ENCODE measurements around the gene RPLP2.
A peak's percentile ranks its signal among the peaks of the same experiment; 100 is the strongest.

RPLP2 gene

DNA sequence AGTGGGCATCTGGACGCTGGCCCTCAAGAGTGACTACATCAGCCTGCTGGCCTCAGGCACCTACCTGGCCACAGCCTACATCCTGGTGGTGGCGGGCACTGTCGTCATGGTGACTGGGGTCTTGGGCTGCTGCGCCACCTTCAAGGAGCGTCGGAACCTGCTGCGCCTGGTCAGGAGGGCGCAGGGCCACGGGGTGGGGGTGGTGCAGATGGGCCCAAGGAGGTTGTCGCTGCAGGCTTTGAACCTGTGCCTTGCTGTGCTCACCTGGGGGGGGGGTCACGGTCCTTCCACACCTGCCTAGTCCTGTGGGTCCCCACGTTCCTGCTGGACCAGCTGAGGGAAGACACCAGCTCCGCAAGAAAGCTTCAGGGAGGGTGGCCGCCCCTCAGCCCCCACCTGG is 26.5 kb downstream of the RPLP2 start:
- DNase-seq (ENCODE audit: low read depth in 2 of 2) = no peak

DNA sequence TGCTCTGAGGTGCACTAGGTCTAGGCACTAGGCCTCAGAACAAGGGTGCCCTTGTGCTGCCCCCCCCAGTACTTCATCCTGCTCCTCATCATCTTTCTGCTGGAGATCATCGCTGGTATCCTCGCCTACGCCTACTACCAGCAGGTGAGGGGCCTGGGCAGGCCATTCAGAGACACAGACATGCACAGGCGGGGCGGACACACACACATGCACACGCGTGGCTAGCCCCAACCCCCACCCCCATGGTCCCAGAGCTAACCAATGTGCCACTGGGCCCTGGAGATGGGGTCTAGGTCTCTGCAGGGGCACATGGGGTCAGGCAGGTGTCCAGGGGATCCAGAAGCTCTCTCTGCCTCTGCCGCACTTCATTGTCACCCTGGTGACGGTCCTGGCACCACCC is 26.9 kb downstream of the RPLP2 start:
- no peak for DNase-seq (ENCODE audit: low read depth in 2 of 2)

DNA sequence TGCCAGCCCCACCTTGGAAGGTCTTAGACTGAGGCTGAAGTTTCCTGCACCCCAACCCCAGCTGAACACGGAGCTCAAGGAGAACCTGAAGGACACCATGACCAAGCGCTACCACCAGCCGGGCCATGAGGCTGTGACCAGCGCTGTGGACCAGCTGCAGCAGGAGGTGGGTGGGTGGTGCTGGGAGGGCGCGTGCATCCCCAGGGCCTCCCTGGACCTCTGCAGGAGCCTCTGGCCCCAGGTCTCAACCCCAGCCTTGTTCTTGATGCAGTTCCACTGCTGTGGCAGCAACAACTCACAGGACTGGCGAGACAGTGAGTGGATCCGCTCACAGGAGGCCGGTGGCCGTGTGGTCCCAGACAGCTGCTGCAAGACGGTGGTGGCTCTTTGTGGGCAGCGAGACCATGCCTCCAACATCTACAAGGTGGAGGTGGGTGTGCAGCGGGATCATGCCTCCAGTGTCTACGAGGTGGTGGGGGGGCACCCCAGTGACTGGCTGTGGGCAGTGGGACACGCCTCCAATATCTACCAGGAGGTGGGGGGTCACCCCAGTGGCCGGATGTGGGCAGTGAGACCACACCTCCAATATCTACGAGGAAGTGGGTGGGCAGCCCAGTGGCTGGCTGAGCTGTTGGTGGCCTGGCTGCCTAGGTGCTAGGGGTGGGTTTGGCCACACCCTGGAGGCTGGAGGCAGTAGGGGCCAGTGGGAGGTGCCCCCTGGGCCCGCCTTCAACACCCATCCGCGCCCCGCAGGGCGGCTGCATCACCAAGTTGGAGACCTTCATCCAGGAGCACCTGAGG is 27.6 kb downstream of the RPLP2 start:
- no peak for DNase-seq (ENCODE audit: low read depth in 2 of 2)

DNA sequence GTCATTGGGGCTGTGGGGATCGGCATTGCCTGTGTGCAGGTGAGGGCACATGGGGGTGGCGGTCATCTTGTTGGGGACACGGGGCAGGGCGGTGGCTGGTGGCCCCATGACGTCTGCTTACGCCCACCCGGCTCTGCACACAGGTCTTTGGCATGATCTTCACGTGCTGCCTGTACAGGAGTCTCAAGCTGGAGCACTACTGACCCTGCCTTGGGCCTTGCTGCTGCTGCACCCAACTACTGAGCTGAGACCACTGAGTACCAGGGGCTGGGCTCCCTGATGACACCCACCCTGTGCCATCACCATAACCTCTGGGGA is 28.2 kb downstream of the RPLP2 start:
- DNase-seq (ENCODE audit: low read depth in 2 of 2) = no peak

DNA sequence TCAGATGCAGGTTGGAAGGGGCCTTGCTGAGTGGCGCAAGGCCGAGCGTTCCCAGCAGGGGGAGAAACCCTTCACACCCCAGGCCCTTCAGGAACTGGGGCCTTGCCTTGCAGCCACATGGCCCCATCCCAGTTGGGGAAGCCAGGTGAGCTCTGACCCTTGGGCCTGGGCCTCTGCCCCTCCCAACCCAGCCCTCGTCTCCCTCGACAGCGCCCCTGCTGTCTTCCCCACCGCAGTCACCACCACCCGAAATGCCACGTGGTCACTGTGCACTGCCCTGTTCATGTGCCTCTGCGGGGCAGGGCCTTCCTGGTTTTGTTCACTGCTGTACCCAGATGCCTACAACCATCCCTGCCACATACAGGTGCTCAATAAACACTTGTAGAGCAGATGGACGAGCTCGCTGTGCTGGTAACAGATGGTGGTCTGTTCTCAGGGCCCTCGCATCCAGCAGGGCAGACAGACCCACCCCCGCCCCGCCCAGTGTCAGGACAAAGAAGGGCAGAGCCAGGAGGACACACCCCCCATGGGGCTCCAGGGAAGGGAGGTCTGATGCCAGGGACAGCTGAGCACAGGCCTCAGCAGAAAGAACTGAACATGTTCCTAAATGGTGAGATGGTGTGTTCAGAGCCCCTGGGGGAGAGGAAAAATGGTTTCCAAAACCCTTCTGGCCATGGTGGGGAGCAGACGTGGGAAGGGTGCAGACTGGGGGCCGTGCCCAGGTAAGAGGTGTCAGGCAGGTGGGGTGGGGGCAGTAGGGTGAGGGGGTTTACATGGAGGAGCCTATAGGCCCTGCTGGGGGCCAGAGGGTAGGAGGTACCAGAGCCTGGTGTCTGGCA is 28.9 kb downstream of the RPLP2 start:
- DNase-seq (ENCODE audit: low read depth in 2 of 2) = no peak

DNA sequence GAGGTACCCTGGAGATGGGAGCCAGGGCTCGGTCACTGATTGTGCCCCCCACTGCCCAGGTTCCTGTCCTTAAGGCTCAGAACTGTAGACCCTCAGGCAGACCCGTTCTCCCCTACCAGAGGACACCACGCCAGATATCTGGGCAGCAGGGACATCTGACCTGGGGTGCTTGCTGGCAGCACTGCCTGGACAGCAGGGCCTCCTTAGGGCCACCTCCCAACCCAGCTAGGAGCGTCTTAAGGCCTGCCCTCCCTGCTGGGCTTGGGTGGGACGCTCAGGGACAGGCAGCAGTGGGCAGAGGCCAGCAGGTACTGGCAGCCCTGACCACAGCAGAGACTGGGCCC is 29.5 kb downstream of the RPLP2 start:
- DNase-seq (ENCODE audit: low read depth in 2 of 2) = no peak

DNA sequence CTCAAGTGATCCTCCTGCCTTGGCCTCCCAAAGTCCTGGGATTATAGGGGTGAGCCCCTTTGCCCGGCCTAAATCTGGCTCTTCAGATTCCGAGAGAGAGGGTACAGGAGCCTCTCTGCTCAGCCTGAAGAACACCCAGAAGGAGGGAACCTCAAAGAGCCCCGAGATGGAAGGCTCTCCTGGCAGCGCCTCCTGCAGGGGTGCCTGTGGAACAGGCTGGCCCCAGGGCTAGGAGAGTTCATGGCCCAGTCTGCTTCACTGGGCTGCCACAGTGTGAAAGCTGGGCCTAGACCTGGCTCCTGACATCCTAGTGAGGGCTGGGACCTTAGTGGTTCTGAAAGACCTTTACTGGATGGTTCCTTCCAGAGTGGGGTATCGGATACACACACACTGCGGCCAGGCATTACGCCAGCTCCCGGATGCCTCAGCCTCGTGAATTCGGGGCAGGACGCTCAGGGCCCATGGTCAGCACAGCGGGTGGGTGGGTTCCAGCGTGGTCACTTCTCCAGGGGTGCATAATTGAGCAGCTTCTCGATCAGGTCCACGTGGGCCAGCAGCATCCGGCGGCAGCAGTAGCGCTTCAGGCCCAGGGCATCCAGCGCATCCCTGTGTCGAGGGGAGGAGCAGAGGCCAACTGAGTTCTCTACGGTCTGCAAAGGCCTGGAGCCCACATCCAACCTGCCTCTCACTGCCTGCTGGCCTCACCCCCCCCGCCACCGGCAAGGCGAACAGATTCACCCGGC is 30.3 kb downstream of the RPLP2 start:
- no peak for DNase-seq (ENCODE audit: low read depth in 2 of 2)

DNA sequence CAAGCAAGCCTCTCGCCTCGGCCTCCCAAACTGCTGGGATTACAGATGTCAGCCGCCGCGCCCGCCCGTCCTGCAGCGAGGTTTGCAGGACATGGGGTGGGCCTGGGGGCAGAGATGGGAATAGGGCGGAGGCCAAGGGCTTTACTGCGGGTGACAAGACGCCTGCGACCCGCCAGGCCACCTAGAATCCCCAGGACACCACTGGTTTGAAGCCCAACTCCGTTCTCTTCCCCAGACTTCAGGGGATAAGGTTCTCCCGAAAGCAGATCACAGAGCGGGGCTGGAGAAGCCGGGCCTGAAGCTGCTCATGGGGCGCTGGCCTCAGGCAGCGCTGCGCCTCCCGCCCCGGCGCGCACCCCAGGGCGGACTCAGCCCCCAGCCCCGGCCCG is 32.2 kb downstream of the RPLP2 start:
- DNase-seq (ENCODE audit: low read depth in 2 of 2) = no peak

DNA sequence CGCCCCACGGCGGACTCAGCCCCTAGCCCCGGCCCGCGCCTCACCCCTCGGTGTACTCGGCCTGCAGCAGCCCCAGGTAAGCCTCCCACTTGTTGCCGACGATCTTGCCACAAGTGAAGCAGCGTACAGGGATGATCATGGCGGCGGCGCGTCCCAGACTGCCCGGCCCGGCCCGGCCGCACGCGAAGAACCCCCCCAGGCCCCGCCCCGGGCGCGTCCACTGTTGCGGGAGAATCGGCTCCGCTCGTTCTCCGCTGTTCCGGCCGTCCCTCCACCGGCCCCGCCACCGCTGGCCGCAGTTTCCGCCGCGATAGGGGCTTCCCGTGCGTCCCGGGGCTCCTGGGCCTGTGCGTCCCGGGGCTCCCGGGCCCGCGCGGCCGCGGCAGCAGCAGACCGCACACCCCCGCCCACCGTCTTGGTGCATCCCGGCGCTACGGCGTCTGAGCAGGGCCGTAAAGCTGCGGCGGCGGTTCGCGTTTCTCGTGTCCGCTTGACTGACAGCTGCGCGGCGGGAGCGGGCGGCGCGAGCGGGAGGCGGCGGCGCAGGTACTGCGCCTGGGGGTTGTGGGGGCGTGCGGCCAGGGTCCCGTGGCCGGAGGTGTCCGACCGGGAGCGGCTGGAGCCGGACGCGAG is 32.7 kb downstream of the RPLP2 start, which contains the start of the genes POLR2L and TSPAN4:
Gene POLR2L (minus strand): TSS at position 160 of the 633 bp plus-strand sequence. CDS start 21 bp downstream, at position 139.
Gene TSPAN4 (plus strand): TSS at position 483 of the 633 bp plus-strand sequence. CDS start 7,453 bp downstream, outside the sequence.
- DNase-seq (ENCODE audit: low read depth in 2 of 2) = peak; percentile 76 to 79

DNA sequence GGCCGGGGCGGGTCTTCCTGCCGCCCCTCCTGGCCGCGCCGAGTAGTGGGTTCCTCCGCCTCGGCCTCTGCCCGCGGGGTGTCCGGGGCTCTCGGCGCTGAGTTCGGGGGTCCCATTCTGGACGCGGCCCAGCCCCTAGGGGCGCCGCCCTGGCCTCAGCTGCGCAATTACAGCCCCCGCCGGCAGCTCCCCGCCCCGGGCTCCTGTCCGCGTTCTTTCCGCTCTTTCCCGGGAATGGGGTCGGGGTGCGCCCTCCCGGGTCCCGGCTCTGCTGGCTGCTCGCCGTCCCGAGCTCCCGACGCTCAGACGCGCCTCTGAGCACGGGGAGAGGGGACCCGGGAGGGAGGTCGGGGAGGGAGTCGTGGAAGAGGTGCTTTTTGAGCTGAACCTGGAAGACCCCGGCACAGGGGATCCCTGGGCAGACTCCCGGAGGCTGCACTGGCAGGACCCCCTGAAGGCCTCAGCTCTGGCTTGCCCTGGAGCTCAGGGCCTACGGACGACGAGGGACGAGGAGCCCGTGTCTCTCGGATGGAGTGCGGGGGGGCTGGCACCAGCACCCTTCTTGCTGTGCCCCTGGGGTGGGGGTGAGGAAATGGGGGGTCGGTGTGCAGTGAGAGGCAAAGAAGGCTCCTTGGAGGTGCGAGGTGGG is 33.4 kb downstream of the RPLP2 start:
- no peak for DNase-seq (ENCODE audit: low read depth in 2 of 2)

DNA sequence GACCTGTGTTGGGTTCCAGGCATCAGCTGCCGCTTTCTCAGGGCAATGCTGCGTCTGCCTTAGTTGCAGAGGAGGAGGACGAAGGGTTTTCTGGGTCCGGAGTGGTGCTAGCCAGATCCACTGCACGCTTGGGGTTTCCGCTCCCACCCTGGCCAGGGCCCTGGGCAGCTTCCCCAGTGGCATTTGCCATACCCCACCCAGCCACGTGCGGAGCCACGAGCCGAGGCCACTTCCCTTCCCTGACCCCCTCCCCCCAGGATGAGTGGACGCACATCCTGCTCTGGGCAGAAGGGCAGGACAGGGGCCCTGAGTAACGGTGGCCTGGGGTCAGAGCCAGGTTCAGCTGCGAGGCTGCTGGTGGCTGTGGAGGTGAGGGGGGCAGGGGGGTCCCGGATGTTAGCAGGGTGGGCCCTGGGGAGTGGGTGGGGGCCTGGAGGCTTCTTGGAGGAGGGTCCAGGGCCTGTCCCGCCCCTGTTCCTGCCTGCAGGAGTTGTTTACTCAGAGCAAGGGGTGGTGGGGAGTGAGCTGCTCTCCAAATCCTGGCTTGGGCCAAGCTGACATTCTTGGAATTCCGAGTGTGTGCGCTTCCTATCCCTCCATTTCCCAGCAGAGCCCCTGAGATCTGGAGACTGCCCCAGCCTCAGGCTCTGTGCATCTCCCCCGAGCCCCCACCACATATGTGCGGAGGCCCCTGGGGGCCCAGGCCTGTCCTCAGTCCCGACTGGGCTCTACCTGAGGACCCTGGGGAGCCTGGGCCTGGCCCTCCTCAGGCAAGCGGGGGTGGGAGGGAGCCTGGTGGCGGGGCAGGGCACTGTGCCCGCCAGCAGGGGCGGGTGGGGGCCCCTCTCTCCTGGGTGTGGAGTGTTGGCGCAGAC is 34.3 kb downstream of the RPLP2 start:
- no peak for DNase-seq (ENCODE audit: low read depth in 2 of 2)

DNA sequence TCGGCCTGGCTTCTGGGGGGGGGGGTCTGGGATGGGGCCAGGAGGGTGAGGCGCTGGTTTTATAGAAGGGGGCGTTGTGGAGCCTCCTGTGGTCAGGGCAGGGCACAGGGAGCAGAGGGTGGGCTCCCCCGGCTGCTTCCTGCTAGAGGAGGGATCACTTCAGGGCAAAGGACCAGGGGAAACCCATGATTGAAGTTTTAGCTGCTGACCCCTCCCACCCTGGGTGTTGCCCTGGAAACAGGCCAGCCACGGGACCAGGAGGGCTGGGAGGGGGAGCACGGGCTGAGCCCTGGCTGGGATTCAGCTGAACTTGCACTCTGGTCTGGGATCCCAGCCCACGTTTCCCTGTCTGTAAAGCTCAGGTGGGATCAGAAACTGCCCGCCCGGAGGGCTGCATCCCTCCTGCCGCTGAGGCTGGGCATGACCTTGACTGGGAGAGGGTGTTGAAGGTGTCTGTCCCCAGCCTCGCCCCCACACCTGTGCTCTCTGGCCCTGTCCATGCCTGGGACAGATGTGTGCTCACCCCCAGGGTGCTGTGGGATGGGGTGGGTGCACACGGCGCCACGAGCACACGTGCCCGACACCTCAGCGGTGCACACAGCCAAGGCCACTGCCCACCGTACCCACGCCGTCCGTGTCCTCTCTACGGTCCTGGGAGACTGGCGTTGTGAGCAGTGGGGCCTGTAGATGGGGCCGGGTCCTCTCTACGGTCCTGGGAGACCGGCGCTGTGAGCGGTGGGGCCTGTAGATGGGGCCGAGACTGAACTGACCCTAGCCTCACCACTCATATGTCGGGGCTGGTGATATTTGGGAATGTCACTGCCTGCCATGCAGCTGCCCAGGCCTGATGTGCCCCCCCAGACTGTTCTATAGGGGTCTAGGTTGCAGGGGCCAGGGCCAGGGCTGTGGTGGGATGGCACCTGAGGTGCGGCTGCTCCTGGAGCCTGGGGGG is 35.2 kb downstream of the RPLP2 start:
- no peak for DNase-seq (ENCODE audit: low read depth in 2 of 2)

DNA sequence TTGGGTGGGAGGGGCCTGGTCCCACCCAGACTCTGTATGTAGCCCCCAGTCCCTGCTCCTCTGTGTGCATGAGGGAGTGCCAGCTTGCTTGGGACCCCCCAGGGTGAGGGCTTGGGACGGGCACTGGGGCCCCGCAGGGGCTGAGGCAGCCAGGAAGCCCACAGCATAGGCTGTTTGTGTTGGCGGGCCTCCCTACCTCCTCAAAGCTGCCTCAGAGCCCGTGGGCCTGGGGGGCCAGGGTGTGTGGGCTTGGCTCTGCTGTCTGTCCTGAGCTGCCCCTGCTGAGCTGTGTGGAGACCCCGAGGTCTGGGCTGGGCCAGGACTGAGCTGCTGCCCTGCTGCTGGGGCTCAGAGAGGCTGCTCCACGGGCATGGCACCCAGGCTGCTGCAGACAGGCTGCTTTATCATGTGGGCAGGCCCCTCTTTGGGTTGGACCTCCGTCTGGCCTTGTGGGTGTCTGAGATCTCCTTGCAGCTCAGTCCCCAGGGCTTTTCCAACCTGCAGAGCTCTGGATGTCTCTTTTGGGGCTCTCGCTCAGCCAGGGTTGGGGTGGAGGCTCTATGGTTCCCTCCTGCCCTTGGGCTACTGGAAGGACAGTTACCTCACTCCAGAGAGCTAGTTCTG is 36.2 kb downstream of the RPLP2 start:
- no peak for DNase-seq (ENCODE audit: low read depth in 2 of 2)

DNA sequence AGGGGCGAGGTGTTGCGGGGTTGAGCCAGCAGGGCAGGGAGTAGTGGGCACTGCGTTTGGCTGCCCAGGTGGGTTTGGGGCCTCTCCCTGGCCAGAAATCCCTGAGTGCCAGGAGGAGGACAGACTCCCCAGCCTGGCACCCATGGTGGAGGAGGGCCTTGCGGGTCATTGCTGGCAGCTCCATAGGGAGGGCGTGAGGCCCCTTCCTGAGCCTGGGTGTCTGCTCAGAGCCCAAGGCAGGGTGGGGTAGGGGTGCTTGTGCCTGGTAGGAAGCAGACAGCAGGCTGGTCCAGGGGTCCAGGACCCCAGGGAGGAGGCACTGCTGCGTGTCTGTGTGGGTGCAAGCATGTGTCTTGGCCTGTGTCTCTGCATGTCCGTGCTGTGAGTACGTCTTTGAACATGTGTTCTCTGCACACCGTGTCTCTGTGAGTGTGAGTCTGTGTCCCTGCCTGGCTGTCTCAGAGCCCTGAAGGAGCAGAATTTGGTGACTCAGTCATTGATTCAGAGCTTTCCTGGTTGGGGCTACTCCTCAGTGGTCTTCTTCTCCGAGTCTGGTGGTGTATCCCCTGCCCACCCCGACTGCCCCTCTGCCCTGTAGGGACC is 36.8 kb downstream of the RPLP2 start:
- DNase-seq (ENCODE audit: low read depth in 2 of 2) = no peak

DNA sequence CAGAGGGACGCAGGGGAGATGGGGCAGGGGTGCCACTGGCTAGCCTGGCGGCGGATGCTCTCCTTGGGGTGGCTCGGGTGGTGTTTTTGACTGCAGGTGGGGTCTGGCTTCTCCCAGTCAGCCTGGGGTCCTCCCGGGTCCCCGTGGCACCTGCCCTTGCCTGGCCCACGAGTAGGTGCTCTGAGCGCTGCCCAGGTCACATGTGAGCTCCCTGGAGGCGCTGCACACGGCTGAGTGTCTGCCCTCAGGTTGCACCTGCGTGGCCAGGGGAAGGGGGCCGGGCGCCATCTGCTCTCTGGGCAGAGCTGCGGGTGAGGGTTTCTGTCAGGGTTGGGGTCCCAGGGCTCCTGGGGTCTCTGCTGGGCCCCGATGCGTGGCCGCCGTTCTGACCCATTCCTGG is 38.1 kb downstream of the RPLP2 start:
- no peak for DNase-seq (ENCODE audit: low read depth in 2 of 2)

DNA sequence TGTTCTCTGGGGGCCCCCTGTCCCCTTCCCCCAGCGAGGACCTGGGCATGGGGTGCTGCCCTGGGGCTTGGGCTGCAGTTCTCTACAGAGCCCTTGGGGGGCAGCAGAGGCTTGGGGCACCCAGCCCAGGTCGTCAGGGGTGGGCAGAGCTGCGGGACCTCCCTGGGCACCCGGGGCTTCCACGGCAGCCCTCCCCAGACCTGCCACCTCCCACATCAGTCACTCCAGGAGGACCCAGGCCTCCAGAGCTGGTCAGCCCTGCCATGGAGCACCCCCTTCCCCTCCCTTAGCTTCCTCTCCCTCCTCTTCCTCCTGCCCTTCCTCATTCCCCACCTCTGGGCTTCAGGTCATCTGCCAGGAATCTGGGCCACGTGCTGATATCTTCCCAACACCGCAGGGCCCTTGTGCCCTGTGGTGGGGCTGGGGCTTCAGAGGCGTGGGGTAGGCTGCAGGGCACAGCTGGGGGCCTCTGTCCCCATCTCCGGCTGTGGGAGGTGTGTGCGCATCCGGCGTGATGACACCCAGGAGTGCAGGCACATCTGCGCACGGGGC is 38.7 kb downstream of the RPLP2 start:
- peak in 1 of 2 donors; percentile 44 for DNase-seq (ENCODE audit: low read depth in 2 of 2)

DNA sequence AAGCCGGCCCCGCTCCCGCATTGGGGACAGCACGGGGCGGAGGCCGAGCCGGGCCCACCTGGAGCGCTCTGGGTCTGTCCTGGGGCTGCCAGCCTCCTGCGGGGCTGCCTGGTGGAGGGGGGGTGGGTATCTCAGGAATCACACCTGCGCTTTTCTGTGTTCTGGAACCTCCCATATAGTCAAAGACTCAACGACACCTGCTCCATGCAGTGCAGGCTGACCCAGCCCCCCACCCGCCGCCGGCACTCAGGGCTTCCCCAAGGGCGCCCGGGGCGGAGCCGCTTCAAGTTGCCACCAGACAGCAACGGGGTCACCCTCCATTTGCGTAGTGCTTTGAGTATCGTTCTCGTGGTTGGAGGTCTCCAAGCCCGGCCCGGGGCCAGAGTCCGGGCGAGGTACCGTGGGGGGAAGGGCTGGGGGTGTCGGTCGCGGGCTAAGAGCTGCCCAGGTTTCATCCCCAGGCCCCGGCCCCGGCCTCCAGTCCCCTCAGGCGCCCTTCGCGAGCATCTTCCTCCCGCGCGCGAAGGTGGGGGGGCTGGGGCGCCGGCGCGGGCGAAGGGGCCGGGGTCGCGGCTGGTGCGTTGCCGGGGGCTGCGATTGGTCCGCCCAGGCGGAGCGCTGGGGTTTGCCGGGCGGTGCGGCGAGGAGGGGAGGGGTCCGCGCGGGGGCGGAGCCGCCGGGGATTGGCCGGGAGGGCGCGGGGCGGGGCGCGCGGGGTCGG is 39.5 kb downstream of the RPLP2 start:
- no peak for DNase-seq (ENCODE audit: low read depth in 2 of 2)
